Stimulated activated CD4-positive, alpha-beta T cell treated with anti-CD3 and anti-CD28 coated beads, Interleukin-1b, Interleukin-23, amount 100 ng/mL, for 24 hours (primary cell): ENCODE data around the gene G0S2.
A peak's percentile ranks its signal among the peaks of the same experiment; 100 is the strongest.

ENCODE experiments used
- DNase-seq, 4 experiments: peaks; one replicate each; pipeline ENCODE4 v3.0.0-alpha.2; 2020; ENCODE audit warnings: low read depth in 4 of 4, low spot score in 1 of 4

The G0S2 gene

DNA sequence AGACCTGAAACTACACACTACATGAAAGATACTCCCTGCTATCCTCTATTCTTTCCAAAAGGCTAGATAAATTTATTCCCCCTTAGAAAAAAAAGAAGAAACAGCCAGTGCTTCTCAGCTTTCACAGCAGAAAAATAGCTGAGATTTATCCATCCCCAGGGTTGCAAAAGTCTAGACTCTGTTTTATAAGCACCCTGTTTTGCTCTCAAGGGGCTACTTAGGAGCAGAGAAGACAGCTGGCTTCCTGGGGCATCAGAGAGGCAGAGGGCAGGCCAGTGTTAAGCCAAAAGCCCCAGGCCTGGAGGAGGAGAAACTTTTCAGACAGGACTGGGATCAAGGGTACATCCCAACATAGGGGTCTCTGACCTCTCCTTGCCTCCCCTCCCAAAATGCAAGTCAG is 26.9 kb upstream of the G0S2 start:
- DNase-seq, result no peak

DNA sequence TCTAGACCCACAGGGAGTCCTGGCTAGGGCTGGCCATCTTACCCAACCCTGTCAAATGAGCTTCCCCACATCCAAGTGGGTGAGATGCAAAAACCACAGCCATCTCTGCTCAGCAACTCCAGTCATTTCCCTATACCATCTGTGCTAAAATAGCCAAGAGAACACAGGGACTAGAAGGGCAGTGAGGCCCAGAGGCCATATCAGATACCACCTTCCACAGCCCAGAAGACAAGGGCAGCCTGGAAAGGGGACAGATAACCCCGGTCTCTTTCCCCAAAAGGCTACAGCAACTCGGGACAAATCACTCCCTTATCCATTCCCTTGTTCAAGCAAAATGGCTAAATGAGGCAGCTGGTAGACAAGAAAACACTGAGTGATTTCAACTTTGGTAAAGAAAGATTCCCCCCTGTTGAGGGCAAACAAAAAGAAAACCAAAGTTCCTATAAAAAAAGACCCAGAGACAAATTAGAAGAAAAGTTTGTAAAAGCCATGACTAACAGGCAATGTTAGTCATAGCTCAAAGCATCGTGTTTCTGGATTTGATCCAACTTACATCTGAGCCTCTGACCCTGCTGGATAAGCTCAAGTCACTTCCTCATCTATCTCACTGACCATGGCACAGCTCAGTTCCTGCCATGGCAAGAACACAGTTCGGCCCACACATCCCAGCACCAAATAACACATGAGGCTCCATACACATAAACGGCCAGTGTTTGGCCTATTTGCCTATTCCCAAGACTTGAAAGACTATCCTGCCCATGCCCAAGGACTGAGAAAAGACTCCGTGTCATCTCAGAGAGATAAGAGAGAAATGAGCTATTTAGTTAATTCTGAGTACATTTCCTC is 26.1 kb upstream of the G0S2 start:
- DNase-seq, result no peak

GRCh38 chr1:209650454-209650853 is 24.8 kb upstream of the G0S2 start:
- DNase-seq, result no peak

GRCh38 chr1:209651138-209651587 is 24.0 kb upstream of the G0S2 start:
- DNase-seq, result peak in 2 of 4 experiments; percentile 37 to 62

DNA sequence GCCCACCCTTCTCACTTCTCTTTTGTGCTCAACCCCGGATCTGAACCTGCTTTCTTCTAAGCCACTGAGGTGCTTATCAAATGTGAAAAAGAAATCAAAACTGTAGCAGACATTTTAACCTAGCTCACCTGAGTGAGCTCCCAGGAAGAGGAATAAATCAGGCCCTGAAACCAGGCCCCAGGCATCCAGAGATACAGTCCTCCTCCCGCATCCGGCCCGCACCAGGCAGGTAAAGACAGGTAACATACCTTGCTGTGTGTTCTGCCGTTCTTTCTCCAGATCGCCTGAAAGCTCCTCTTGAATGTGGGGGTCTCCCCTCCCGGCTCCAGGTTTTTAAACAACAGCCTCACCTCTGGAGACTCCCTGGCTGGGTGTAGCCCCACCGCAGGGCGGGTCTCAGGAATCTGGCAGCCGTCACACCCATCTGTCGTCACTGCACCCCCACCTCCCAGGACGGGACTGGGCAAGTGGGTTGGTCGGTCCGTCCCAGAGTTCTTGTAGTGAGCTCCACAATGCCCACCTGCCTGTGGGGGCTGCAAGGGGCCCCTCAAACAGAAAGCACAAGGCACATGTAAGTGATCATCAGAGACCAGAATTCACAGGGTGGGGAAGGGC is 23.0 kb upstream of the G0S2 start, which contains the start of gene LAMB3:
Gene LAMB3, minus strand, starts transcription at position 305 of the 615 bp plus-strand sequence. CDS start 1,481 bp downstream, outside the sequence.
- DNase-seq, result no peak

DNA sequence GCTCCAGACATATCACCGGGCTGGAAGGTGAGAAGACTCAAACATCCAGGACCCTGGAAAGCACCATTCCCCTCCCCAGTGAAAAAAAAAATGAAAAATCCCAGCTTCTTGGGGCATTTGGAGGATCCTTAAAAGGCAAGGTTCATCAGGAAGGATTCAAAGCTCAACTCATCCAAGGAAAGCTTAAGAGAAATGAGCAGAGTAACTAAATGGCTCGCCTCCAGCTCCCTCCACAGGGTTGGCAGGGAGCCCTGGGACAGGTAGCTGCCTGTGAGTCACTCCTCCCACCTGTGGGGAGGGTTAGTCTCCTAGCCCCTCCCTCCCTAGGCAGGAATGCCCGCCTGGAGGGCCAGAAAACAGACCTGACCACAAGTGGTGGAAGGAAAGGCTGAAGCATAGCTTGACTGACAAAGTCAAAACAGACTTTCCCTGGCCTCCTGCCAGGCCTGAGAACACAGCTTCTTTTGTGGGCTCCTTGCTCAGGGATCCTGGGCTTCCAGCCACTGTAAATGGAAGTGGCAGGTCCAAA is 22.3 kb upstream of the G0S2 start:
- peak in 2 of 4 experiments; percentile 24 to 56 for DNase-seq

DNA sequence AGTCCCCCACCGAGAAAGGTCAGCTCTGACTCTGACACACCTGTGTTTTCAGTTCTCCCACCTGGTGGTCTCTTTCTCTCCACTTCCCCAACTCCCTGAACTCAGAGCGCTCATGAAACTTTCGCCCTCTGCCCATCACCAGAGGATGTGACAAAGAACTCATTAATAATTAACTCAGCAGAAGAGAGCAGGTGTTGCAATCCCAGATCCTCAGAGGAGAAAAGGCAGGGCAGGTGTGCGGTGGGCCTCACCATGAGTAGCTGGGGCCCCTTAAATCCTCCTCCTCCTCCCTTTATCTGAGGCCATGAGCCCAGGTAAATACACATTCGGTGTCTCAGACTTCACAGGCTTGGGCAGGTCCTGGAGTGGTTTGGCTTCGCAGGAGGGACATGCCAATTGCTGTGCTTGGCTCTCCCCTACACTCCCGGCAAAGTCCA is 21.3 kb upstream of the G0S2 start:
- DNase-seq, result no peak

- no peak for DNase-seq
Measured at GRCh38 chr1:209655411-209656231, 19.6 kb upstream of the G0S2 start.

GRCh38 chr1:209657140-209657879 is 17.9 kb upstream of the G0S2 start:
- DNase-seq, result no peak

DNA sequence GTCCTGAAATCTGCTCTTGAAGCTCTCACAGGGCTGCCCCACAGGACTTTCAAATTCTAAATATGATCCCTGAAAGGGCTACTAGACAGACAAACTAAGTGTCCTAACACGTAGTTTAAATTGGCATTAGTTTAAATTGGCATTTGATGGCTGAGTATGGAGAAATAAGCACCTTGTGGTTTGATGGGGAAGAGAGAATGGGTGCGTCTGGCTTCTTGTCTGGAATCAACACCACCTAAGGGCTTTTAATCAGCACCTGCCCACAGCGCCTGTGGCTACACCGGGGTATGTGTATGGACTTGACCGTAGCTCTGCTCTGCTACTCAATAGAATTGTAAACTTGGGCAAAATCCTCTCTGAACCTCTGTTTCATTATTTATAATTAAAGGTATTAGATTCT is 17.3 kb upstream of the G0S2 start:
- DNase-seq, result no peak

DNA sequence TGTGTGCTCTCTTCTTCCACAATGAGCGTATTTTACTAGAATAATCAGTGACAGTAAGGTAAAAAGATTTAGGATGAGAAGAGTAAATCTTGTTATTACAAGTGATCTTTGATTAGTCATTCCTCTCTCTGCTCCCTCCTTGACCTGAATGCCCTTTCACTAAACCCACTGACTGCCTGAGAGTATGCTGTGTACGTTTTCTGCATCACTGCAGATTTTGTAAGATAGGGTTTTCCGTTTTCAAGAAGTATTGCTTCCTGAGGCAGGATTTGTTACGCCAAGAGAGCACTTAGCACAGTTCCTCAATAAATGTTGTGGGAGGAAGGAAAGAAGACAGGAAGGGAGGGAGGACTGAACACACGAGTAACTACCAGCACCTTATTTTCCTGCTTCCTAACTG is 15.3 kb upstream of the G0S2 start:
- DNase-seq, result no peak

DNA sequence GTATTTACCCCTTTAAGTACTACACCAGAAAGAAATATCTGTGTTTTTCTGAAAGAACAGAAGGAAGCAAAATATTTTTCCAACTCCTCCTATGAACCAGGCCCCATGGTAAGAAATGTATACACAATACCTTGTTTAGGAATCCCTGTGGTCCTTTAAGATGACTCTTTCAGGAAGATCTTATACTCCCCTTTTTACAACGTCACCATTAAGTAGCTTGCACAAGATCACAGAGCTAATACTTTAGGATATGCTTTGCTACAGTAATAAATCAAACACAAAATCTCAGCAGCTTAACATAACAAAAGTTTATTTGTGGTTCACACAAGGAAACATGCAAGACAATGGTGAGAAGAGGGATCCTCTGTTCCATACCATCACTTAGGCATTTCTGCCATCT is 14.1 kb upstream of the G0S2 start:
- DNase-seq, result no peak

- DNase-seq, result no peak
Measured at GRCh38 chr1:209662879-209663327, 12.3 kb upstream of the G0S2 start.

DNA sequence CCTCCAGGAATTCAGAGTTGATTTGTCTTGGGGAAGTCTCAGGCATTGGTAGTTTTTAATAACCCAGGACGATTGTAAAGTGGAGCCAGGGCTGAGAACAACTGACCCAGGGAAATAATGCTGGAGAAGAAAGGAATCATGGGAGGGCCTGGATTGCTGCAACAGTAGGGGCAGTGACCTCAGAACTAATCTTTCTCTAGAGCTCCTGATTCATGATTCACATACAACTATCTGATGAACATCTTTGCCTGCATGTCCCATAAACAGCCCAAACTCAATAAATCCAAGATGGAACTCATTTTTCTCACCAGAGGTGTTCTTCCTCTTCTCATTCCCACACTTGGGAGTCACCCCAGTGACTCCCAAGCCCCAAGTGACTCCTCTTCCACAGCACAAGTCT is 8.1 kb upstream of the G0S2 start:
- no peak for DNase-seq

DNA sequence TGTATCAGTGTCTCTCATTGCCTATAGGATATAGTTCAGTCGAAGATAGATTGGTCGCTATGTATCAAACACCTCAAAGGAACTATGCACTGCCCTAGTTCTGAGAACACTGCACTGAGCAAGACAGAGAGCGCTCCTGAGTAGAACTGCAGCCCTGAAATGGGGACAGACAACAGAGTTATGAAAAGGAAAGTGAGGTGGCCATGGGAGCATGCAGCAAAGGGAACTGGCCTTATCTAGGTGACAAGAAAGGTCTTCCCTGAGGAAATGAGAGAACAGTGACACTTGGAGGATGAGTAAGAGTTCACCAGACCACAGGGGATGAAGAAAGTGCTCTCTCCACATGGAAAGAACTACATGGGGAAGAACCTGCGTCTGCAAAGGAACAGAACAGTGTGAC is 7.5 kb upstream of the G0S2 start:
- no peak for DNase-seq

GRCh38 chr1:209670441-209671082 is 4.7 kb upstream of the G0S2 start:
- no peak for DNase-seq

GRCh38 chr1:209672705-209673630 is 2.2 kb upstream of the G0S2 start:
- no peak for DNase-seq

DNA sequence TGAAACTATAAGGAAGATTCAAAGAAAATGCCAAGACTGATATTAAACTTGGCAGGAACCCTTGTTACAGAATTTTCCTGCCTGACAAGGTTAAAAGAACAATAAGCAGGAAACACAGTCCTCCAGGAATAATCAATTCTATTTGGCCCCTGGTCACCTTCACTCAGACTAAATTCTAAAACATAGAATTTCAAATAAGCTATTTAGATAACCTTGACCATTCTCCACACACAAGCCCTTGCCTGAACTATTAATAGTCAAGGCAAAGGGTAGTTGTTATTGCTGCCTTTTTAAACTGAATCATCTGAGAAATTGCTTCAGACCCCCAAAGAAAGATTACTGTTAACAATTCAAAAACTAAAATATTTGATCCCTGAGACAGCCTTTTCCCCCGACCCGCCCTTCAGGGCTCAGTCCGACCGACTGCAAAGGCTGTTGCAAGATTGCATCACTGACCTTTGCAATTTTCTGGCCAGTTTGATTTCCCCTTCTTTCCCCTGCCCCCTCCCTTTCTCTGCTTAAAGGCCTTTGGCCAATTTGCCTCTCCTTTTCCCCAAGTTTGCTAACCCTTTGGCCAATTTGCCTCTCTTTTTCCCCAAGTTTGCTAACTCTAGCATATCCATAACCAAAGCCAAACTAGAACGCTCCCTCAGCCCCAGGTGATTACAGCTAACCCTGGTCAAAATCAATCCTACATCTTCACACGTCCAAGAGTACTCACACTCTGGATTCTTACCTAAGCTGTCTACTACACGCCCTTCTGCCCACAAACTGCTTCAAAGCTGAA is 1.4 kb upstream of the G0S2 start:
- DNase-seq, result no peak
